Ishikawa (cell line): ENCODE results near the gene MOB2.

Experiments
- CREB1 ChIP-seq: IDR thresholded peaks from 2 replicates; pipeline ENCODE4 v1.6.1; 2012; ENCODE audit warnings: low read depth
- EP300 ChIP-seq: IDR thresholded peaks from 2 replicates; pipeline ENCODE4 v1.6.1; 2012; ENCODE audit warnings: borderline replicate concordance
- NFIC ChIP-seq: IDR thresholded peaks from 2 replicates; pipeline ENCODE4 v1.6.1; 2012
- RAD21 ChIP-seq: IDR thresholded peaks from 2 replicates; pipeline ENCODE4 v1.6.1; 2012; ENCODE audit warnings: low read depth
- TAF1 ChIP-seq: IDR thresholded peaks from 2 replicates; pipeline ENCODE4 v1.6.1; 2012; ENCODE audit warnings: low read depth, mild to moderate bottlenecking
- TEAD4 ChIP-seq: IDR thresholded peaks from 2 replicates; pipeline ENCODE4 v1.6.1; 2012

DNA sequence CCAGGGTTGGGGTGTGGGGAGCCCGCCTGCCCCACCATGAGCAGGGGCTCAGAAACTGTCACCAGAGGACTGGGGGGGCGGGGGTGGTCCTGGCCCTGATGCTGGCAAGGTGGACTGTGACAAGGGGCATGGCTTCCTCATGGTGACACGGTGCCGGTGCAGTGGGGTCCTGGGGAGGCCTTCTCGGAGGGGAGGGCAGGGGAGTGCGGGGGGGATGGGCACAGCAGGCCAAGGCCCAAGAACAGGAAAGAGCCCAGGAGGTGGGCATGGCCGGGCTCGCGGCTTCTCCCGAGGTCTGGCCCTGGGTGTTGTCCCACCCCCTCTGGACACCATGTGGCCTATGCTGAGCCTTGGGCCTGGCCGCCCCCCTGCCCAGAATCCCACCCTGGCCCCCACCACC is 47.2 kb downstream of the MOB2 start:
- TF ChIP-seq RAD21 (no peak), CREB1 (no peak), NFIC (no peak), TAF1 (no peak), TEAD4 (no peak), EP300 (no peak)
